Suprapubic skin (tissue), 3 donors: ENCODE measurements around the gene NKD2.

ENCODE experiments used
- CTCF ChIP-seq, 2 donors: fragments of 200-600 bp in 1 of 2; fragments of 450-650 bp in 1 of 2; sonication (generic) in 1 of 2; IDR thresholded peaks; one replicate each; pipeline ENCODE4 v1.5.1; 2016 to 2019; ENCODE audit warnings: antibody characterized with exemption in 2 of 2, mild to moderate bottlenecking in 1 of 2, moderate library complexity in 1 of 2
- EP300 ChIP-seq: sonication (generic); formaldehyde crosslinking; IDR thresholded peaks from one replicate; pipeline ENCODE4 v1.6.1; 2017; ENCODE audit warnings: antibody characterized with exemption
- POLR2A ChIP-seq, 2 donors: fragments of 450-650 bp; IDR thresholded peaks; one replicate each; pipeline ENCODE4 v1.6.1; 2017; ENCODE audit warnings: antibody characterized with exemption in 2 of 2, mild to moderate bottlenecking in 2 of 2, moderate library complexity in 2 of 2

GRCh38 chr5:1073239-1074102, 64.9 kb downstream of the NKD2 start:
- TF ChIP-seq CTCF (IDR thresholded peaks at IDR 0.05): no peak
- TF ChIP-seq EP300: no peak
- TF ChIP-seq POLR2A (IDR thresholded peaks at IDR 0.05): no peak
